C4-2B (cell line): Measurements from ENCODE around the gene ERBB4.

Experiments used
- CTCF ChIP-seq: fragments of 450-650 bp; conservative IDR thresholded peaks from 2 replicates; pipeline ENCODE4 v1.5.1; 2017; ENCODE audit warnings: mild to moderate bottlenecking
- ZFX ChIP-seq: fragments of 450-650 bp; IDR thresholded peaks from 2 replicates; pipeline ENCODE4 v1.6.1; 2017

GRCh38 chr2:211939177-211939576 lies 599.4 kb downstream of the ERBB4 start:
- no peak for TF ChIP-seq CTCF
- TF ChIP-seq ZFX: no peak
